Mesothelial cell of epicardium (in vitro differentiated cells): ENCODE data around the gene ANKRD11. TPM values are rescaled to one million over a fixed set of nuclear protein-coding genes. Genes with fewer than 3 reads are reported as not detected.
A peak's percentile ranks its signal among the peaks of the same experiment; 100 is the strongest.

Experiments used
- DNase-seq, 2 experiments: peaks; one replicate each; pipeline ENCODE4 v3.0.0; 2021; ENCODE audit warnings: low spot score in 2 of 2; ENCODE audit not compliant: unreplicated experiment in 2 of 2
- H3K27ac Mint-ChIP-seq: 2 replicates; pipeline ENCODE4 v1.8.0; 2021; ENCODE audit warnings: mixed read lengths
- H3K27me3 Mint-ChIP-seq: 2 replicates; pipeline ENCODE4 v1.8.0; 2021; ENCODE audit warnings: low read depth, mixed read lengths
- H3K36me3 Mint-ChIP-seq: 2 replicates; pipeline ENCODE4 v1.8.0; 2021; ENCODE audit warnings: mixed read lengths
- H3K4me1 Mint-ChIP-seq: 2 replicates; pipeline ENCODE4 v1.8.0; 2021; ENCODE audit warnings: mixed read lengths
- H3K4me3 Mint-ChIP-seq: 2 replicates; pipeline ENCODE4 v1.8.0; 2021; ENCODE audit warnings: mild to moderate bottlenecking, moderate library complexity, mixed read lengths
- H3K9me3 Mint-ChIP-seq: 2 replicates; pipeline ENCODE4 v1.8.0; 2021; ENCODE audit warnings: mixed read lengths
- CTCF ChIP-seq: fragments of 200-600 bp; sonication (generic); IDR thresholded peaks from one replicate; pipeline ENCODE4 v1.5.0; 2021; ENCODE audit warnings: antibody characterized with exemption; ENCODE audit not compliant: unreplicated experiment
- total RNA-seq: library from RNA; stranded (reverse); gene quantifications from 3 replicates; pipeline ENCODE4 v1.2.1, GENCODE V29; 2021

Gene ANKRD11
- total RNA-seq, 1 donor from 2014 or later: 247 TPM

GRCh38 chr16:89377453-89377848 lies 112.9 kb downstream of the ANKRD11 start:
- Mint-ChIP-seq H3K36me3 (peaks cover 9% of the 10 kb centered on the region), H3K27me3 (no peaks in the 10 kb centered on the region), H3K27ac (no peak overlapping the region)

GRCh38 chr16:89376812-89377452 lies 113.4 kb downstream of the ANKRD11 start:
- TF ChIP-seq CTCF: no peak
- H3K27me3 Mint-ChIP-seq: no peaks in the 10 kb centered on the region
- no peak for DNase-seq
- peaks cover 4% of the 10 kb centered on the region for H3K9me3 Mint-ChIP-seq
- no peak overlapping the region for H3K4me3 Mint-ChIP-seq
- peaks cover 20% of the 10 kb centered on the region for H3K4me1 Mint-ChIP-seq
- H3K36me3 Mint-ChIP-seq: peaks cover 9% of the 10 kb centered on the region
- no peak overlapping the region for H3K27ac Mint-ChIP-seq

More at GRCh38 chr16:89377453-89377848, 112.9 kb downstream of the ANKRD11 start:
- H3K9me3 Mint-ChIP-seq: peaks cover 4% of the 10 kb centered on the region
- no peak for DNase-seq
- H3K4me3 Mint-ChIP-seq: no peak overlapping the region
- H3K4me1 Mint-ChIP-seq: peaks cover 20% of the 10 kb centered on the region
- TF ChIP-seq CTCF: no peak

- Mint-ChIP-seq H3K4me1 (peaks cover 13% of the 10 kb centered on the region), H3K27ac (no peak overlapping the region), H3K4me3 (no peak overlapping the region), H3K9me3 (peaks cover 4% of the 10 kb centered on the region), H3K27me3 (no peaks in the 10 kb centered on the region), H3K36me3 (peaks cover 9% of the 10 kb centered on the region)
- DNase-seq: no peak
- TF ChIP-seq CTCF: no peak
Measured at GRCh38 chr16:89375686-89376085, 114.7 kb downstream of the ANKRD11 start.

- Mint-ChIP-seq H3K36me3 (peaks cover 9% of the 10 kb centered on the region), H3K9me3 (peaks cover 4% of the 10 kb centered on the region), H3K27me3 (no peaks in the 10 kb centered on the region), H3K27ac (peak overlapping the region; percentile 85), H3K4me1 (peaks cover 16% of the 10 kb centered on the region), H3K4me3 (no peak overlapping the region)
- DNase-seq: no peak
- TF ChIP-seq CTCF: no peak
Measured at GRCh38 chr16:89375021-89375420, 115.3 kb downstream of the ANKRD11 start.

GRCh38 chr16:89374393-89374960 lies 115.9 kb downstream of the ANKRD11 start:
- Mint-ChIP-seq H3K4me1 (peaks cover 17% of the 10 kb centered on the region), H3K27me3 (no peaks in the 10 kb centered on the region), H3K27ac (peak overlapping the region; percentile 85), H3K36me3 (peaks cover 9% of the 10 kb centered on the region), H3K9me3 (peaks cover 4% of the 10 kb centered on the region), H3K4me3 (no peak overlapping the region)
- no peak for DNase-seq
- TF ChIP-seq CTCF: no peak
